ENCODE data around the gene L3MBTL3. TPM values are rescaled to one million over a fixed set of nuclear protein-coding genes. Genes with fewer than 3 reads are reported as not detected.

Gene L3MBTL3
- total and polyA plus RNA-seq, 12 donors: 0.77 to 4.0 (median 2.3) TPM

DNA sequence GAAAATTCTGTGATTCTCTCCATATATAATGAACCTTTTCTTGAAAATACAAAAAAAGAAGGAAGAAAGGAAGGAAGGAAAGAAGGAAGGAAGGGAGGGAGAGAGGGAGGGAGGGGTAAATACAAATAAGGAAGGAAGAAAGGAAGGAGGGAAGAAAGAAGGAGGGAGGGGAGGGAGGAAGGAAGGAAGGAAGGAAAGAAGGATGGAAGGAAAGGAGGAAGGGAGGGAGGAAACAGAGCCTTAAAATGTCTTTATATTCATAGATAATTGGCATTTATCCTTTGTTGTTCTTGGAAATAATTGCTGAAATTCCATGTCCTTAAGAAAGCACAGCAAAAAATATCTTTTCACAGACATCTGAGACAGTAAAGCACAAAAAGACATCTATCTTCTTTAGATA lies 164.1 kb downstream of the L3MBTL3 start:
- no peaks in the 10 kb centered on the region for H3K9me3 ChIP-seq
- peaks cover 0 to 3% (median 0%) of the 10 kb centered on the region in 9 donors for H3K4me1 ChIP-seq
- no peaks in the 10 kb centered on the region for H3K27me3 ChIP-seq
- H3K36me3 ChIP-seq: no peaks in the 10 kb centered on the region
- no peak overlapping the region for H3K4me3 ChIP-seq
- TF ChIP-seq, protein P1, sequence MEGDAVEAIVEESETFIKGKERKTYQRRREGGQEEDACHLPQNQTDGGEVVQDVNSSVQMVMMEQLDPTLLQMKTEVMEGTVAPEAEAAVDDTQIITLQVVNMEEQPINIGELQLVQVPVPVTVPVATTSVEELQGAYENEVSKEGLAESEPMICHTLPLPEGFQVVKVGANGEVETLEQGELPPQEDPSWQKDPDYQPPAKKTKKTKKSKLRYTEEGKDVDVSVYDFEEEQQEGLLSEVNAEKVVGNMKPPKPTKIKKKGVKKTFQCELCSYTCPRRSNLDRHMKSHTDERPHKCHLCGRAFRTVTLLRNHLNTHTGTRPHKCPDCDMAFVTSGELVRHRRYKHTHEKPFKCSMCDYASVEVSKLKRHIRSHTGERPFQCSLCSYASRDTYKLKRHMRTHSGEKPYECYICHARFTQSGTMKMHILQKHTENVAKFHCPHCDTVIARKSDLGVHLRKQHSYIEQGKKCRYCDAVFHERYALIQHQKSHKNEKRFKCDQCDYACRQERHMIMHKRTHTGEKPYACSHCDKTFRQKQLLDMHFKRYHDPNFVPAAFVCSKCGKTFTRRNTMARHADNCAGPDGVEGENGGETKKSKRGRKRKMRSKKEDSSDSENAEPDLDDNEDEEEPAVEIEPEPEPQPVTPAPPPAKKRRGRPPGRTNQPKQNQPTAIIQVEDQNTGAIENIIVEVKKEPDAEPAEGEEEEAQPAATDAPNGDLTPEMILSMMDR (IDR thresholded peaks at IDR 0.05): no peak
- no peak for ATAC-seq
- DNase-seq: no peak
- H3K27ac ChIP-seq: no peak overlapping the region
- intact Hi-C loops (cut with DNase I): no loop called here

DNA sequence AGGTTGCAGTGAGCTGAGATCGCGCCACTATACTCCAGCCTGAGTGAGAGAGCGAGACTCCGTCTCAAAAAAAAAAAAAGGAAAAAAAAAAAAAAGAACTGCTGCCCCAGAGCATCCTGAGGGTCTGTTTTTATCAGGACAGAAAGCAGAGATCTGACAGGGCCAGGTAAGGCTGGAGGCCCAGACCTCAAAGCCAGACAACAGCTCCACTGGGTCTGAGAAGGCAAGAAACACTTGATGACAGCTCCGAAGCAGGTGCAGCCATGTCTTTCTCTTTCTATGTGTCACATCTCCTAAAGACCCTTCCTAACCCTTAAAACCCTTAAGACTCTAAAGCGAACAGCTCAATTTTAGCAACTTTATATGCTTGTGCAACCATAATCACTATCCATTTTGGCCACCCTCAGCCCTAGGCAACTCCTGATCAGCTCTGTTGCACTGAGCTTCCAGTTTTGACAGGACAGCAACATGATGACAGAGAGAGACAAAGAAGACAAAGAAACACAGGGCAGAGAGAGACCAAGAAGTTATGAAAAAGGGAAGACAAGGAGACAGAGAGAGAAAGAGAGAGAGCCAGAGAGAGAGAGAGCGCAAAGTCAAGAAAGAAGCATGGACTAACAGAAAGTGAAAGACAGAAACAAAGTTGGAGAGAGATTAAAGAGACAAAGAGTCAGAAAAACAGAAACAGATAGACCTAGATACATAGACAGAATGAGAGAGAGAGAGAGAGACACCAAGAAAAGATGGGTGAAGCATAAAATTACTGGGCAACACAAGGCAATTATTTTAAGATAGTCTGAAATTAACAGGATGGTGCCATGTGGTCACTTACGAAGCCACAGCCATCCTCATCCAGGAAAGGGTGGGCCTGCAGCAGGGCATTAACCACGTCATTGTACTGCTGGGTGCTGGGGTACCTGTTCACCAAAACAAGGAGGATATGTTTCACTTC lies 165.2 kb downstream of the L3MBTL3 start:
- ATAC-seq (no peak), DNase-seq (no peak)
- intact Hi-C loops (cut with DNase I): no loop called here
- Histone ChIP-seq H3K9me3 (no peaks in the 10 kb centered on the region), H3K27ac (peak overlapping the region in 1 of 10 donors; percentile 71), H3K4me3 (no peak overlapping the region), H3K4me1 (peaks cover 0 to 3% (median 0%) of the 10 kb centered on the region in 9 donors), H3K27me3 (no peaks in the 10 kb centered on the region), H3K36me3 (no peaks in the 10 kb centered on the region)
- WGBS, 2 donors: 76 to 79% methylated on average over 9 of the region's 9 CpGs
- TF ChIP-seq, protein P1 (IDR thresholded peaks at IDR 0.05): no peak

DNA sequence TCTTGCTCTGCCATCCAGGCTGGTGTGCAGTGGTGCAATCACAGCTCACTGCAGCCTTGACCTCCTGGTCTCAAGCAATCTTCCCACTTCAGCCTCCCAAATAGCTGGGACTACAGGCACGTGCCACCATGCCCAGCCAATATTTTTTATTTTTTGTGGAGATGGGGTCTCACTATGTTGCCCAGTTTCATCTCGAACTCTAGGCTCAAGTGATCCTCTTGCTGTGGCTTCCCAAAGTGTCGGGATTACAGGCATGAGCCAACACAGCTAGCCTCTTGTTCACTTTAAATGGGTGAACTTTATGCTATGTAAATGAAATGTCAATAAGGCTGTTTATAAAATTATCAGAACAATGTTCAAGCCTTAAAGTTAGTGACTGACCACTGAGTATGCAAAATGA lies 167.3 kb downstream of the L3MBTL3 start:
- WGBS, 2 donors: 79 to 89% methylated on average over 3 of the region's 3 CpGs
- DNase-seq: no peak
- Histone ChIP-seq H3K4me3 (no peak overlapping the region), H3K4me1 (peaks cover 0 to 5% (median 0%) of the 10 kb centered on the region in 9 donors), H3K36me3 (no peaks in the 10 kb centered on the region), H3K27me3 (no peaks in the 10 kb centered on the region), H3K9me3 (peaks cover 0 to 3% (median 0%) of the 10 kb centered on the region in 11 donors), H3K27ac (no peak overlapping the region)
- intact Hi-C loops (cut with DNase I): no loop called here
- ATAC-seq: no peak
- TF ChIP-seq, protein P1 (IDR thresholded peaks at IDR 0.05): no peak

DNA sequence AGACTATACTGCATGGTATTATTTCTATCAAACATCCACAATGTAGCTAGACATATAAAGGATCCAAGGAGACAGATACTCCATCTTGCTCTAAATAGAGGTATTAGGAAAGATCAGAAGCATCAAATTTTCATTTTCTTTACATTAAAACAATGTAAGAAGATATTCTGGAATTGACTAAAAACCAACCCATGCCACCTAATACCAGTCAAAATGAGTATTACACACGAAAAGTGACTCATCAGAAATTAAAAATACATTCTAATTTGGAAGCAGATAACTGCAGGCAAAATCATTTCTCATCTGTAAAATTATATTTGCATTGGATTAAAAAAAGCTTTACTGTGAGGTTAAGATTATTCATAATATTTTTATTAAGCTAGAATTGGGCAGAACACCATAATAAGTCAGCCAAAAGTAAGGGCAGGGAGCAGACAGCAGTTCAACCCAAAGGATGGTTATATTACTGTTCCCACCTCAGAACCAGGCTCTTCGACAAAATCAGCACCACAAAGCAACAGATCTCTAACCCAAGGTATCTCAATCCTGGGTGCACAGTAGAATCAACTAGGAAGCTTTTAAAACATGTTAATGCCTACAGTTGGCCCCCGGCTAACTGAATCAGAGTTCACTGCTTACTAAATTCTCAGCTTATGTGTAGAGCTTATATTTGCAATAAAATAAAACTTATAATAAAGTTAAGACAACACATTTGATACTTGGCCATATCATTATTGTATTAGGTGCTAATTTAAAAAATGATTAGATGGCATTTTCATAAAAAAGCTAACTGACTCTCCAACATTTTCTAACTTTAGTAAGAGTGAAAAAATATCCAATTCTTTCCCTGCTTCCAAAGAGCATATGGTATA lies 169.2 kb downstream of the L3MBTL3 start:
- Histone ChIP-seq H3K4me3 (no peak overlapping the region), H3K27me3 (no peaks in the 10 kb centered on the region), H3K36me3 (no peaks in the 10 kb centered on the region), H3K27ac (no peak overlapping the region), H3K9me3 (peaks cover 0 to 3% (median 0%) of the 10 kb centered on the region in 11 donors), H3K4me1 (peaks cover 0 to 19% (median 0%) of the 10 kb centered on the region in 9 donors)
- ATAC-seq: no peak
- no peak for DNase-seq
- TF ChIP-seq, protein P1 (IDR thresholded peaks at IDR 0.05): no peak
- intact Hi-C loops (cut with DNase I): no loop called here
- 78 to 83% methylated on average over 3 of the region's 3 CpGs for WGBS, 2 donors
